Upper lobe of right lung (tissue), 1 donor: ENCODE measurements around the gene CRAMP1. TPM values are rescaled to one million over a fixed set of nuclear protein-coding genes. Genes with fewer than 3 reads are reported as not detected.

Experiments used
- ATAC-seq: fragments of 200-7000 bp; cut with Tn5 transposase; one replicate; pipeline ENCODE4 v1.9.1; 2020; ENCODE audit warnings: mild to moderate bottlenecking, moderate library complexity
- DNase-seq: peaks from one replicate; pipeline ENCODE4 v3.0.0-alpha.2; 2020
- H3K27ac ChIP-seq: fragments of 200-600 bp; one replicate; pipeline ENCODE4 v1.8.0; 2022
- H3K27me3 ChIP-seq: fragments of 200-600 bp; one replicate; pipeline ENCODE4 v1.8.0; 2022; ENCODE audit warnings: mild to moderate bottlenecking
- H3K36me3 ChIP-seq: fragments of 200-600 bp; one replicate; pipeline ENCODE4 v1.8.0; 2022
- H3K4me1 ChIP-seq: fragments of 200-600 bp; one replicate; pipeline ENCODE4 v1.8.0; 2022
- H3K4me3 ChIP-seq: fragments of 200-600 bp; one replicate; pipeline ENCODE4 v1.8.0; 2022; ENCODE audit warnings: mild to moderate bottlenecking
- H3K9me3 ChIP-seq: fragments of 200-600 bp; one replicate; pipeline ENCODE4 v1.8.0; 2022
- CTCF ChIP-seq: fragments of 200-600 bp; IDR thresholded peaks from one replicate; pipeline ENCODE4 v1.8.0; 2022; ENCODE audit warnings: antibody characterized with exemption
- intact Hi-C: fragments of 100-400 bp; cut with DNase I; formaldehyde crosslinking; loops from one replicate; pipeline ENCODE4 v1.11.0; 2022
- total RNA-seq: library from RNA; stranded (reverse); fragmentation: NEBNext Ultra II Directional; extraction: Animal tissue kit (Norgen Biotek cat#: 25700); gene quantifications from one replicate; pipeline ENCODE4 v1.2.1, GENCODE V29; 2021
- donor health status: DM: no; HTN: yes; CAD: no; lungs with severe emphysema.

Gene CRAMP1
- total RNA-seq, 1 donor from 2014 or later = 21.4 TPM

DNA sequence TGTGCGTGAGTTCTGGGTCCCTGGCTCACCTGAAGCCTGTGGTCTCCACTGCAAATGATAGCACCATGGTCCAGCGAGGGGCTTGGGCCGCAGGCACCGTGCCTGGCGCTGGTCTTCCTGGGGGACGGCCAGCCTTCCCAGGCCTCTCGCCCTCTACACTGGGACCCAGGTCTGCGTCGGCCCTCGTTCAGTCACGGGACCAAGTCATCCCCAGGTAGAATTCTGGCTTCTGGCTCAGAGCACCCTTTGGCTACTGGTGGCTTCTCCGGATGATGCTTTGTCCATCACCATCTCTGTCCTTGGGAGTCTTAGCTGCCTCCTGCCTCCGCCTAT lies 20.4 kb downstream of the CRAMP1 start:
- Histone ChIP-seq H3K36me3 (peaks cover 80% of the 10 kb centered on the region), H3K9me3 (no peaks in the 10 kb centered on the region), H3K4me1 (no peaks in the 10 kb centered on the region), H3K27ac (no peak overlapping the region), H3K27me3 (no peaks in the 10 kb centered on the region), H3K4me3 (no peak overlapping the region)
- ATAC-seq (no peak), DNase-seq (no peak)
- no peak for TF ChIP-seq CTCF
- intact Hi-C loops = no loop called here

DNA sequence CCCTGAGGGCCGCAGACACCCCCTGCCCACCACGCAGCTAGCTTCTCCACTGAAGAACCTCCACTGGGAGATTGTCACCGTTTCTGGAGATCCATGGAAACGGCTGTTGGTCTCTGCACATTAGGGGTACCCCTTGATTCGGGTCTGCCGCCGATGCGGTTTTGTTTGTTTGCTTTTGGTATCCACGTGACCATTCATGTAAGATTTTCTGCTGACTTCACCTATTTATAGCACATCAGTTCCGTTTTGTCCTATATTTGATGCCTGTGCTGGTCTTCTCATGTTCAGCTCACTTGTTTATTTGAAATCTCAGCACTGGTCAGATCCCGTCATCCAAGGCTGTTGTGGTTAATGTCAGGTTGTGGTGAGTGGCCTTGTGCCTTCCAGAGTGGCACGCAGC lies 21.1 kb downstream of the CRAMP1 start:
- no peaks in the 10 kb centered on the region for H3K4me1 ChIP-seq
- peaks cover 82% of the 10 kb centered on the region for H3K36me3 ChIP-seq
- no peak overlapping the region for H3K27ac ChIP-seq
- ATAC-seq (no peak), DNase-seq (no peak)
- TF ChIP-seq CTCF = no peak
- no peaks in the 10 kb centered on the region for H3K9me3 ChIP-seq
- no peaks in the 10 kb centered on the region for H3K27me3 ChIP-seq
- H3K4me3 ChIP-seq = no peak overlapping the region
- intact Hi-C loops = no loop called here

DNA sequence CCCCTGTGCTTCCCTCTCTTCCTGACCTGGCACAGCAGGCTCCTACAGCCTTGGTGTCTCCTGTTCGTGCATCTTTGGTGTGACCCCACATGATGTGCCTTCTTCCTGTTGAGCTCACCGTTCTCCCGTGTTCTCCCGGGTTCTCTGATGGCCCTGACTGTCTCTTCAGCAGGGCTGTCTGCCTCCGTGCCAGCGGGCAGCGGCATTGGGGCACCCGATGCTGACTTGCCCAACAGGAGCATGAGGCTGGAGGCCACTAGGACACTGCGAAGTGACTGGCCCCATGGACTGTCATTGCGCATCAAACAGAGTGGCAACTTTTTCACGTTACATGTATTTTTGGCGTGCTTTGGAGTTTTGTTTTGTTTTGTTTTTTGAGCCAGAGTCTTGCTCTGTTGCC lies 22.4 kb downstream of the CRAMP1 start:
- Histone ChIP-seq H3K4me1 (no peaks in the 10 kb centered on the region), H3K4me3 (no peak overlapping the region), H3K36me3 (peaks cover 82% of the 10 kb centered on the region), H3K27ac (no peak overlapping the region), H3K9me3 (no peaks in the 10 kb centered on the region), H3K27me3 (no peaks in the 10 kb centered on the region)
- no peak for TF ChIP-seq CTCF
- intact Hi-C loops = no loop called here
- ATAC-seq = no peak
- DNase-seq = no peak

DNA sequence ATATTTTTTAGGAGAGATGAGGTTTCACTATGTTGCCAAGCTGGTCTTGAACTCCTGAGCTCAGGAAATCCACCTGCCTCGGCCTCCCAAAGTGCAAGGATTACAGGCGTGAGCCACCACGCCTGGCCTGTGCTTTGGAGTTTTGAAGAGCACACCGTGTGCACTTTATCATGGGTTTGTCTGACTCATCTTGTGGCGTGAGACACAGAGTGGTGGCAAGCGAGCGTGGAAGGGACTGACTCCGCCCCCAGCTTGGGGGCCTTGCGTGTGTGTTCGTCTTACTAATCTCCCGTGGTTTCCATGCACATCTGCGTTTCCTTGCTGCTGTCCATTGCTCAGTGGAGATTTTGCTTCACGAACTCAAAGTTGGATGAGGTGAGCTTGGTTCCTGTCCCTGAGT lies 22.9 kb downstream of the CRAMP1 start:
- Histone ChIP-seq H3K4me3 (no peak overlapping the region), H3K4me1 (no peaks in the 10 kb centered on the region), H3K27me3 (no peaks in the 10 kb centered on the region), H3K27ac (no peak overlapping the region), H3K36me3 (peaks cover 82% of the 10 kb centered on the region), H3K9me3 (no peaks in the 10 kb centered on the region)
- DNase-seq (no peak), ATAC-seq (no peak)
- no peak for TF ChIP-seq CTCF
- intact Hi-C loops = no loop called here

DNA sequence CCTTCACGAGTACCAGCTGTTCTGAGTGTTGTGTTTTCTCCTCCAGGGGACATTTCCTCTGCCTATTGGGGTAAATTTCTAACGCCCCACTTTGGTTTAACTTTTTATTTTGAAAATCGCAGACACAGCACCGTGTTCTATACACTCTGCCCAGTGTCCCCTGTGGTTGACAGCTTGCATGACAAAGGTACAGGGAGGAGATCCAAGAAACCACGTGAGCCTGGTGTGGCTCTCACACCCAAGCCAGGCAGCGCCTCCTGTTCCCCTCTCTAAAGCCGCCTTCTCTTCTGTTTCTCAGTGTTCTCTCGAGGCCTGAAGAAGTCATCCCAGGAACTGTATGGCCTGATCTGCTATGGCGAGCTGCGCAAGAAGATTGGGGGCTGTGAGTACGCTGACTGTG lies 25.4 kb downstream of the CRAMP1 start:
- ATAC-seq (no peak), DNase-seq (no peak)
- H3K9me3 ChIP-seq = no peaks in the 10 kb centered on the region
- H3K27me3 ChIP-seq = no peaks in the 10 kb centered on the region
- intact Hi-C loops = no loop called here
- H3K27ac ChIP-seq = no peak overlapping the region
- H3K36me3 ChIP-seq = peaks cover 87% of the 10 kb centered on the region
- TF ChIP-seq CTCF = no peak
- H3K4me1 ChIP-seq = peaks cover 4% of the 10 kb centered on the region
- no peak overlapping the region for H3K4me3 ChIP-seq

DNA sequence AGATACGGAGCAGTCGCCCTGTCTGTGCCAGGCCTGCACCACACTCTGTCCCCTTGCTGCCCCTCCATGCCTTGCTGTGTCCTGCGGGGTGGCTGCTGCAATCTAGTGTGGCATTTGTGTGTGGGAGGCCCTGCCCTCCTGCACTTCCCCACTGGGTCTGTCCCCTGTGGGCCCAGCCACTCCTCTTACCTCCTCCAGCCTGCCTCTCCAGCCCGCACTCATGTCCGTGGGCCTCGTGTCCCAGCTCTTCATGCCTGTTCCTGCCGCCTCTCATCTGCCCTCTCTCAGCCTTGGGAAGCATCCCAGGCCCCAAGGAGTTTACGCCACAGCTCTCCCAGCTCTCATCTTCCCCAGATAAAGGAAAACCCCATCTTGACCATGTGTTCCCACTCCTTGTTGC lies 26.6 kb downstream of the CRAMP1 start:
- Histone ChIP-seq H3K4me3 (no peak overlapping the region), H3K36me3 (peaks cover 87% of the 10 kb centered on the region), H3K27me3 (no peaks in the 10 kb centered on the region), H3K4me1 (peaks cover 4% of the 10 kb centered on the region), H3K27ac (no peak overlapping the region), H3K9me3 (no peaks in the 10 kb centered on the region)
- intact Hi-C loops = no loop called here
- DNase-seq (no peak), ATAC-seq (no peak)
- TF ChIP-seq CTCF = no peak
